CD4-positive, alpha-beta memory T cell (primary cell): Measurements from ENCODE around the gene MCC. TPM values are rescaled to one million over a fixed set of nuclear protein-coding genes. Genes with fewer than 3 reads are reported as not detected.
A peak's percentile ranks its signal among the peaks of the same experiment; 100 is the strongest.

ENCODE experiments used
- CTCF ChIA-PET: fragments of 350-600 bp; sonication (Branson Sonifier 250); formaldehyde crosslinking; loops from one replicate; lab custom pipeline; 2021; ENCODE audit warnings: inconsistent platforms; ENCODE audit not compliant: partially characterized antibody; lab: Charles Lee
- POLR2A ChIA-PET: fragments of 350-600 bp; sonication (Branson Sonifier 250); formaldehyde crosslinking; loops from one replicate; lab custom pipeline; 2021; ENCODE audit not compliant: partially characterized antibody; lab: Charles Lee
- DNase-seq, 5 donors: peaks; one replicate each; pipeline versions ENCODE4 v3.0.0 to v3.0.0-alpha.2; 2020 to 2022; ENCODE audit warnings: mixed read lengths in 1 of 5
- H3K27ac ChIP-seq: one replicate; pipeline ENCODE4 v1.7.0; 2013; ENCODE audit warnings: low read depth, low read length
- H3K27me3 ChIP-seq: 2 replicates; pipeline ENCODE4 v1.7.0; 2013; ENCODE audit warnings: mild to moderate bottlenecking, low read length, moderate library complexity; ENCODE audit not compliant: insufficient read depth
- H3K36me3 ChIP-seq: 2 replicates; pipeline ENCODE4 v1.7.0; 2013; ENCODE audit warnings: mild to moderate bottlenecking, low read length, moderate library complexity; ENCODE audit not compliant: insufficient read depth
- H3K4me1 ChIP-seq: 2 replicates; pipeline ENCODE4 v1.7.0; 2013; ENCODE audit warnings: mild to moderate bottlenecking, low read length, moderate library complexity; ENCODE audit not compliant: insufficient read depth
- H3K4me3 ChIP-seq, 2 donors: one replicate each; pipeline ENCODE4 v1.7.0; 2013; ENCODE audit warnings: low read length in 2 of 2, mild to moderate bottlenecking in 1 of 2
- H3K9me3 ChIP-seq, 2 donors: one replicate each; pipeline ENCODE4 v1.7.0; 2013; ENCODE audit warnings: low read length in 2 of 2, control low read depth in 1 of 2; ENCODE audit not compliant: control insufficient read depth in 1 of 2
- H3K27ac Mint-ChIP-seq, 7 donors: one replicate each; pipeline ENCODE4 v1.8.0; 2020 to 2021; ENCODE audit warnings: mixed read lengths in 7 of 7, mild to moderate bottlenecking in 6 of 7, inconsistent platforms in 3 of 7, moderate library complexity in 3 of 7
- H3K27me3 Mint-ChIP-seq, 2 donors: one replicate each; pipeline ENCODE4 v1.8.0; 2020 to 2021; ENCODE audit warnings: mixed read lengths in 2 of 2
- H3K36me3 Mint-ChIP-seq, 2 donors: one replicate each; pipeline ENCODE4 v1.8.0; 2020 to 2021; ENCODE audit warnings: mixed read lengths in 2 of 2, inconsistent platforms in 1 of 2, mild to moderate bottlenecking in 1 of 2
- H3K4me1 Mint-ChIP-seq, 4 donors: one replicate each; pipeline ENCODE4 v1.8.0; 2020 to 2021; ENCODE audit warnings: mixed read lengths in 4 of 4, mild to moderate bottlenecking in 1 of 4
- H3K4me3 Mint-ChIP-seq, 8 donors: one replicate each; pipeline ENCODE4 v1.8.0; 2020 to 2021; ENCODE audit warnings: mixed read lengths in 8 of 8, mild to moderate bottlenecking in 7 of 8, moderate library complexity in 6 of 8, inconsistent platforms in 3 of 8
- H3K9me3 Mint-ChIP-seq, 8 donors: one replicate each; pipeline ENCODE4 v1.8.0; 2020 to 2021; ENCODE audit warnings: mixed read lengths in 8 of 8, mild to moderate bottlenecking in 5 of 8, inconsistent platforms in 3 of 8, moderate library complexity in 1 of 8
- intact Hi-C: fragments of 100-400 bp; cut with micrococcal nuclease; formaldehyde crosslinking; loops from one replicate; pipeline ENCODE4 v1.15.1; 2023
- polyA plus RNA-seq, 2 donors: library from polyadenylated mRNA; unstranded; fragments of 300-500 nt; fragmentation: Illumina TruSeq; gene quantifications; one replicate each; pipeline ENCODE4 v1.2.3, GENCODE V29; 2021
- total RNA-seq, 2 experiments: library from RNA; stranded (reverse); gene quantifications; one replicate each; pipeline ENCODE4 v1.2.3, GENCODE V29; 2021

MCC gene
- total and polyA plus RNA-seq, 4 experiments from 2014 or later = 0.92 to 12.1 (median 7.7) TPM

- Mint-ChIP-seq H3K36me3 (peaks cover 52 to 73% of the 10 kb centered on the region in 2 donors), H3K4me3 (no peak overlapping the region), H3K4me1 (peaks cover 6 to 9% (median 8%) of the 10 kb centered on the region in 4 donors), H3K27ac (peak overlapping the region in 2 of 7 donors; percentile 3 to 44), H3K27me3 (no peaks in the 10 kb centered on the region), H3K9me3 (no peaks in the 10 kb centered on the region)
- Histone ChIP-seq H3K4me3 (no peak overlapping the region), H3K27ac (no peak overlapping the region), H3K4me1 (no peaks in the 10 kb centered on the region), H3K27me3 (no peaks in the 10 kb centered on the region), H3K36me3 (peaks cover 25% of the 10 kb centered on the region), H3K9me3 (no peaks in the 10 kb centered on the region)
- POLR2A ChIA-PET = interaction anchor here (0.8 kb wide), 1 partner anchor 25 kb away, joined by 3 read pairs; no protein-coding TSS in a partner anchor
- no peak for DNase-seq
- intact Hi-C loops = no loop called here
- CTCF ChIA-PET = interaction anchor here (0.8 to 4.1 kb wide), 3 partner anchors 10 to 325 kb away, joined by 3 to 32 read pairs (median 8); no protein-coding TSS in a partner anchor
Observed at GRCh38 chr5:113005454-113005853, 482.8 kb downstream of the MCC start.

- DNase-seq = no peak
- peaks cover 25% of the 10 kb centered on the region for H3K36me3 ChIP-seq
- Mint-ChIP-seq H3K27me3 (no peaks in the 10 kb centered on the region), H3K4me3 (no peak overlapping the region), H3K36me3 (peaks cover 49 to 70% of the 10 kb centered on the region in 2 donors), H3K4me1 (peaks cover 6 to 9% (median 9%) of the 10 kb centered on the region in 4 donors), H3K9me3 (no peaks in the 10 kb centered on the region), H3K27ac (peak overlapping the region in 2 of 7 donors; percentile 4 to 6)
- H3K4me3 ChIP-seq = no peak overlapping the region
- no peaks in the 10 kb centered on the region for H3K4me1 ChIP-seq
- H3K27me3 ChIP-seq = no peaks in the 10 kb centered on the region
- no peaks in the 10 kb centered on the region for H3K9me3 ChIP-seq
- no peak overlapping the region for H3K27ac ChIP-seq
- ChIA-PET POLR2A (interaction anchor here (1.5 kb wide), 1 partner anchor 27 kb away, joined by 3 read pairs; the partner anchor contains the start of gene DCP2), CTCF (interaction anchor here (1.6 kb wide), 1 partner anchor 326 kb away, joined by 3 read pairs; no protein-coding TSS in a partner anchor)
- intact Hi-C loops = no loop called here
Observed at GRCh38 chr5:113003763-113004162, 484.5 kb downstream of the MCC start.

GRCh38 chr5:113002423-113002822 is 485.8 kb downstream of the MCC start:
- intact Hi-C loops = no loop called here
- Histone ChIP-seq H3K36me3 (peaks cover 28% of the 10 kb centered on the region), H3K27ac (no peak overlapping the region), H3K9me3 (no peaks in the 10 kb centered on the region), H3K4me1 (no peaks in the 10 kb centered on the region), H3K27me3 (no peaks in the 10 kb centered on the region), H3K4me3 (no peak overlapping the region)
- Mint-ChIP-seq H3K27me3 (no peaks in the 10 kb centered on the region), H3K36me3 (peaks cover 44 to 64% of the 10 kb centered on the region in 2 donors), H3K9me3 (no peaks in the 10 kb centered on the region), H3K27ac (peak overlapping the region in 1 of 7 donors; percentile 19), H3K4me3 (no peak overlapping the region), H3K4me1 (peaks cover 11 to 16% (median 13%) of the 10 kb centered on the region in 4 donors)
- POLR2A ChIA-PET = interaction anchor here (1.5 kb wide), 1 partner anchor 26 kb away, joined by 3 read pairs; the partner anchor contains the start of gene DCP2
- CTCF ChIA-PET = interaction anchor here (1.2 to 1.6 kb wide), 2 partner anchors 81 to 328 kb away, joined by 3 to 4 read pairs; partner anchors contain the start of gene REEP5
- no peak for DNase-seq

- H3K4me1 ChIP-seq = peaks cover 11% of the 10 kb centered on the region
- H3K27ac ChIP-seq = no peak overlapping the region
- POLR2A ChIA-PET = no interaction called here
- H3K4me3 ChIP-seq = no peak overlapping the region
- H3K27me3 ChIP-seq = no peaks in the 10 kb centered on the region
- DNase-seq = no peak
- no peaks in the 10 kb centered on the region for H3K27me3 Mint-ChIP-seq
- no peak overlapping the region for H3K4me3 Mint-ChIP-seq
- H3K36me3 Mint-ChIP-seq = peaks cover 40 to 66% of the 10 kb centered on the region in 2 donors
- peaks cover 11 to 25% (median 18%) of the 10 kb centered on the region in 4 donors for H3K4me1 Mint-ChIP-seq
- peaks cover 23% of the 10 kb centered on the region for H3K36me3 ChIP-seq
- H3K9me3 ChIP-seq = no peaks in the 10 kb centered on the region
- peak overlapping the region in 3 of 7 donors; percentile 7 to 72 (median 55) for H3K27ac Mint-ChIP-seq
- intact Hi-C loops = no loop called here
- no peaks in the 10 kb centered on the region for H3K9me3 Mint-ChIP-seq
- CTCF ChIA-PET = interaction anchor here (1.1 kb wide), 1 partner anchor 73 kb away, joined by 4 read pairs; no protein-coding TSS in a partner anchor
Observed at GRCh38 chr5:113000466-113000865, 487.8 kb downstream of the MCC start.

GRCh38 chr5:112998296-112998695 is 490.0 kb downstream of the MCC start:
- POLR2A ChIA-PET = interaction anchor here (1.0 to 2.1 kb wide), 3 partner anchors 22 to 414 kb away, joined by 3 to 5 read pairs (median 3); partner anchors contain the start of gene DCP2
- no peaks in the 10 kb centered on the region for H3K9me3 Mint-ChIP-seq
- H3K4me1 Mint-ChIP-seq = peaks cover 14 to 30% (median 17%) of the 10 kb centered on the region in 4 donors
- peaks cover 36 to 64% of the 10 kb centered on the region in 2 donors for H3K36me3 Mint-ChIP-seq
- no peak for DNase-seq
- peak overlapping the region in 1 of 7 donors; percentile 76 for H3K27ac Mint-ChIP-seq
- H3K27me3 ChIP-seq = no peaks in the 10 kb centered on the region
- H3K4me3 ChIP-seq = no peak overlapping the region
- H3K36me3 ChIP-seq = peaks cover 8% of the 10 kb centered on the region
- CTCF ChIA-PET = interaction anchor here (1.2 to 8.1 kb wide), 7 partner anchors 21 to 608 kb away, joined by 3 to 245 read pairs (median 18); partner anchors contain the start of gene DCP2
- H3K4me3 Mint-ChIP-seq = no peak overlapping the region
- H3K27ac ChIP-seq = no peak overlapping the region
- intact Hi-C loops = loop anchor here (5.0 kb wide), 1 partner anchor 34 kb away; no protein-coding TSS in a partner anchor
- H3K4me1 ChIP-seq = peaks cover 11% of the 10 kb centered on the region
- no peaks in the 10 kb centered on the region for H3K27me3 Mint-ChIP-seq
- H3K9me3 ChIP-seq = no peaks in the 10 kb centered on the region

- DNase-seq = no peak
- Mint-ChIP-seq H3K27ac (no peak overlapping the region), H3K36me3 (peaks cover 31 to 63% of the 10 kb centered on the region in 2 donors), H3K27me3 (no peaks in the 10 kb centered on the region), H3K4me3 (peak overlapping the region in 1 of 8 donors; percentile 11), H3K4me1 (peaks cover 16 to 36% (median 20%) of the 10 kb centered on the region in 4 donors), H3K9me3 (no peaks in the 10 kb centered on the region)
- H3K4me1 ChIP-seq = peaks cover 11% of the 10 kb centered on the region
- H3K36me3 ChIP-seq = peaks cover 3% of the 10 kb centered on the region
- H3K4me3 ChIP-seq = no peak overlapping the region
- H3K27me3 ChIP-seq = no peaks in the 10 kb centered on the region
- POLR2A ChIA-PET = interaction anchor here (1.1 to 1.9 kb wide), 9 partner anchors 12 to 337 kb away, joined by 3 to 10 read pairs (median 5); partner anchors contain the start of gene DCP2
- no peak overlapping the region for H3K27ac ChIP-seq
- intact Hi-C loops = loop anchor here (1.0 to 5.0 kb wide), 8 partner anchors 20 to 609 kb away; no protein-coding TSS in a partner anchor
- no peaks in the 10 kb centered on the region for H3K9me3 ChIP-seq
- CTCF ChIA-PET = interaction anchor here (0.6 to 8.1 kb wide), 67 partner anchors 10 to 615 kb away, joined by 3 to 245 read pairs (median 5); partner anchors contain the start of genes DCP2, REEP5 and YTHDC2
Observed at GRCh38 chr5:112996830-112997374, 491.4 kb downstream of the MCC start.
